Cardiac septum (tissue), 1 donor: Measurements from ENCODE around the gene FEN1. TPM values are rescaled to one million over a fixed set of nuclear protein-coding genes. Genes with fewer than 3 reads are reported as not detected.
A peak's percentile ranks its signal among the peaks of the same experiment; 100 is the strongest.

Source experiments
- DNase-seq: peaks from one replicate; pipeline ENCODE4 v3.0.0-alpha.2; 2020; ENCODE audit warnings: low spot score
- intact Hi-C: fragments of 100-400 bp; cut with DNase I; formaldehyde crosslinking; loops from one replicate; pipeline ENCODE4 v1.14.0; 2022
- total RNA-seq: library from RNA; stranded (reverse); fragmentation: NEBNext Ultra II Directional; extraction: Animal tissue kit (Norgen Biotek cat#: 25700); gene quantifications from one replicate; pipeline ENCODE4 v1.2.1, GENCODE V29; 2021
- donor health status: DM: no; HTN: no; CAD: no.

FEN1 gene
- total RNA-seq, 1 donor from 2014 or later, result 5.8 TPM

- intact Hi-C loops, result loop anchor here (2.0 kb wide), 1 partner anchor 76 kb away; the partner anchor contains the start of gene FADS3
- no peak for DNase-seq
Measured at GRCh38 chr11:61814247-61814957, 21.7 kb downstream of the FEN1 start.

- intact Hi-C loops, result loop anchor here (2.0 to 5.0 kb wide), 4 partner anchors 57 to 292 kb away; partner anchors contain the start of genes FADS3 and FTH1
- peak; percentile 98 for DNase-seq
Measured at GRCh38 chr11:61814958-61815789, 22.5 kb downstream of the FEN1 start.

GRCh38 chr11:61815790-61816735 is 23.4 kb downstream of the FEN1 start:
- intact Hi-C loops, result loop anchor here (2.0 to 5.0 kb wide), 5 partner anchors 45 to 291 kb away; partner anchors contain the start of genes FADS3 and FTH1
- peak; percentile 83 for DNase-seq

- intact Hi-C loops, result loop anchor here (2.0 to 5.0 kb wide), 4 partner anchors 44 to 290 kb away; partner anchors contain the start of gene FTH1
- peak; percentile 92 for DNase-seq
Measured at GRCh38 chr11:61816736-61817455, 24.2 kb downstream of the FEN1 start, which contains the start of gene FADS1. Gene FADS1, minus strand, starts transcription at chr11:61817003. Its CDS starts 74 bp downstream, at chr11:61816929.

- DNase-seq, result peak; percentile 4
- intact Hi-C loops, result loop anchor here (2.0 to 5.0 kb wide), 4 partner anchors 43 to 290 kb away; partner anchors contain the start of gene FTH1
Measured at GRCh38 chr11:61817471-61818202, 24.9 kb downstream of the FEN1 start.

- intact Hi-C loops, result no loop called here
- DNase-seq, result no peak
Measured at GRCh38 chr11:61820174-61820573, 27.5 kb downstream of the FEN1 start.

GRCh38 chr11:61826930-61827570 is 34.3 kb downstream of the FEN1 start:
- intact Hi-C loops, result no loop called here
- DNase-seq, result no peak

GRCh38 chr11:61827571-61828378 is 35.1 kb downstream of the FEN1 start, which contains the start of gene FADS2:
Gene FADS2, plus strand, starts transcription at chr11:61828300. Its CDS starts 91 bp downstream, at chr11:61828391.
- DNase-seq, result peak; percentile 94
- intact Hi-C loops, result no loop called here

GRCh38 chr11:61828379-61828628 is 35.6 kb downstream of the FEN1 start:
- DNase-seq, result no peak
- intact Hi-C loops, result no loop called here

- intact Hi-C loops, result no loop called here
- DNase-seq, result no peak
Measured at GRCh38 chr11:61828629-61829407, 36.1 kb downstream of the FEN1 start.

- DNase-seq, result no peak
- intact Hi-C loops, result no loop called here
Measured at GRCh38 chr11:61829806-61830205, 37.1 kb downstream of the FEN1 start.

GRCh38 chr11:61830237-61831105 is 37.8 kb downstream of the FEN1 start:
- DNase-seq, result no peak
- intact Hi-C loops, result no loop called here

- intact Hi-C loops, result no loop called here
- no peak for DNase-seq
Measured at GRCh38 chr11:61832207-61832606, 39.5 kb downstream of the FEN1 start.

GRCh38 chr11:61832754-61833153 is 40.0 kb downstream of the FEN1 start:
- intact Hi-C loops, result no loop called here
- DNase-seq, result no peak

- intact Hi-C loops, result no loop called here
- DNase-seq, result no peak
Measured at GRCh38 chr11:61833471-61833870, 40.8 kb downstream of the FEN1 start.
